AG04450 (cell line): ENCODE measurements around the gene IPP. TPM values are rescaled to one million over a fixed set of nuclear protein-coding genes. Genes with fewer than 3 reads are reported as not detected.
A peak's percentile ranks its signal among the peaks of the same experiment; 100 is the strongest.

Experiments used
- CTCF ChIA-PET: fragments of 300-600, 350-600 bp; formaldehyde crosslinking; extraction: SDS; loops from one replicate; lab custom pipeline; 2022; ENCODE audit warnings: antibody characterized with exemption, inconsistent platforms; lab: Charles Lee
- POLR2A ChIA-PET: fragments of 350-600 bp; formaldehyde crosslinking; extraction: SDS; loops from one replicate; lab custom pipeline; 2021; ENCODE audit warnings: antibody characterized with exemption, inconsistent platforms; lab: Yijun Ruan, JAX
- DNase-seq: peaks from one replicate; pipeline ENCODE4 v3.0.0-alpha.2; 2011; ENCODE audit warnings: low read depth, low spot score
- H3K27ac ChIP-seq: one replicate; pipeline ENCODE4 v1.5.1; 2012; ENCODE audit warnings: low read depth, low read length, control low read depth
- H3K27me3 ChIP-seq: one replicate; pipeline ENCODE4 v1.6.0; 2012; ENCODE audit warnings: low read length; ENCODE audit not compliant: control insufficient read depth, insufficient read depth
- H3K4me3 ChIP-seq: 2 replicates; pipeline ENCODE4 v1.5.1; 2011; ENCODE audit warnings: mild to moderate bottlenecking, low read depth, low read length, control low read depth
- H3K9me3 ChIP-seq: 2 replicates; pipeline ENCODE4 v1.5.1; 2012; ENCODE audit warnings: low read length; ENCODE audit not compliant: control insufficient read depth, insufficient read depth
- CTCF ChIP-seq: IDR thresholded peaks from 2 replicates; pipeline ENCODE4 v1.5.1; 2011; ENCODE audit warnings: low read depth, low read length, control low read depth, inconsistent platforms
- polyA plus RNA-seq: library from polyadenylated mRNA; depleted of rRNA; stranded (reverse); fragments of >200 nt; gene quantifications from 2 replicates; pipeline ENCODE4 v1.2.3, GENCODE V29; 2011

Gene IPP
- polyA plus RNA-seq, 1 experiment, result 13.6 TPM

- ChIA-PET CTCF (interaction anchor here (0.6 to 1.0 kb wide), 6 partner anchors 11 to 382 kb away, joined by 3 to 4 read pairs (median 4); no protein-coding TSS in a partner anchor), POLR2A (interaction anchor here (0.6 to 2.6 kb wide), 8 partner anchors 10 to 586 kb away, joined by 3 to 12 read pairs (median 4); partner anchors contain the start of genes MAST2, NASP and PRDX1)
- H3K27ac ChIP-seq, result peak within 1 kb of the TSS; percentile 94
- TF ChIP-seq CTCF, result no peak
- no peaks in the 10 kb centered on the region for H3K27me3 ChIP-seq
- no peaks in the 10 kb centered on the region for H3K9me3 ChIP-seq
- peak; percentile 96 for DNase-seq
- peak within 1 kb of the TSS; percentile 98 for H3K4me3 ChIP-seq
These were observed 64.0 kb downstream of the IPP start, which contains the start of gene GPBP1L1 for GRCh38 chr1:45686288-45687013. TSS of gene GPBP1L1 (minus strand) at chr1:45686533. CDS start at chr1:45659087, 27,446 bp downstream.

- Histone ChIP-seq H3K27me3 (no peaks in the 10 kb centered on the region), H3K9me3 (no peaks in the 10 kb centered on the region), H3K27ac (peak overlapping the region; percentile 82), H3K4me3 (peak overlapping the region; percentile 98)
- no peak for DNase-seq
- ChIA-PET POLR2A (interaction anchor here (0.6 to 2.6 kb wide), 9 partner anchors 9 to 587 kb away, joined by 3 to 12 read pairs (median 3); partner anchors contain the start of genes MAST2, NASP and PRDX1), CTCF (interaction anchor here (0.6 to 1.0 kb wide), 6 partner anchors 11 to 383 kb away, joined by 3 to 4 read pairs (median 4); no protein-coding TSS in a partner anchor)
- no peak for TF ChIP-seq CTCF
These were observed 64.5 kb downstream of the IPP start for GRCh38 chr1:45686015-45686287.

GRCh38 chr1:45685308-45686014 lies 65.0 kb downstream of the IPP start:
- Histone ChIP-seq H3K27ac (no peak overlapping the region), H3K27me3 (no peaks in the 10 kb centered on the region), H3K9me3 (no peaks in the 10 kb centered on the region), H3K4me3 (peak overlapping the region; percentile 98)
- ChIA-PET POLR2A (interaction anchor here (0.7 to 2.6 kb wide), 5 partner anchors 9 to 164 kb away, joined by 3 to 12 read pairs (median 8); partner anchors contain the start of genes NASP and PRDX1), CTCF (interaction anchor here (0.6 to 1.0 kb wide), 5 partner anchors 10 to 383 kb away, joined by 3 to 4 read pairs (median 4); no protein-coding TSS in a partner anchor)
- no peak for DNase-seq
- no peak for TF ChIP-seq CTCF

GRCh38 chr1:45684402-45684801 lies 66.1 kb downstream of the IPP start:
- CTCF ChIA-PET, result no interaction called here
- POLR2A ChIA-PET, result interaction anchor here (1.1 kb wide), 1 partner anchor 163 kb away, joined by 4 read pairs; the partner anchor contains the start of gene PRDX1
- no peak overlapping the region for H3K27ac ChIP-seq
- H3K4me3 ChIP-seq, result peak overlapping the region; percentile 98
- no peak for DNase-seq
- TF ChIP-seq CTCF, result no peak
- no peaks in the 10 kb centered on the region for H3K27me3 ChIP-seq
- no peaks in the 10 kb centered on the region for H3K9me3 ChIP-seq
